Small intestine (tissue), 7 donors: ENCODE measurements around the gene TMBIM6. TPM values are rescaled to one million over a fixed set of nuclear protein-coding genes. Genes with fewer than 3 reads are reported as not detected.

ENCODE experiments used
- DNase-seq, 2 donors: peaks; one replicate each; pipeline versions ENCODE4 v3.0.0 to v3.0.0-alpha.2; 2013
- FAIRE-seq: peaks from 2 replicates; lab custom pipeline; 2012; peaks lifted over from hg19 to GRCh38; lab: Jason Lieb, UNC
- H3K27ac ChIP-seq, 3 donors: one replicate each; pipeline ENCODE4 v1.5.1; 2013; ENCODE audit warnings: low read length in 2 of 3, mild to moderate bottlenecking in 2 of 3, control low read depth in 1 of 3, inconsistent platforms in 1 of 3, low read depth in 1 of 3, moderate library complexity in 1 of 3
- H3K27me3 ChIP-seq, 3 donors: one replicate each; pipeline ENCODE4 v1.6.1; 2013; ENCODE audit warnings: low read length in 3 of 3, inconsistent platforms in 1 of 3; ENCODE audit not compliant: control insufficient read depth in 3 of 3, insufficient read depth in 3 of 3
- H3K36me3 ChIP-seq, 3 donors: one replicate each; pipeline ENCODE4 v1.6.1; 2013; ENCODE audit warnings: low read length in 3 of 3, inconsistent platforms in 1 of 3, low read depth in 1 of 3, mild to moderate bottlenecking in 1 of 3, moderate library complexity in 1 of 3; ENCODE audit not compliant: control insufficient read depth in 3 of 3, insufficient read depth in 2 of 3
- H3K4me1 ChIP-seq, 3 donors: one replicate each; pipeline ENCODE4 v1.6.1; 2013; ENCODE audit warnings: low read length in 2 of 3, inconsistent platforms in 1 of 3, low read depth in 1 of 3, mild to moderate bottlenecking in 1 of 3, moderate library complexity in 1 of 3; ENCODE audit not compliant: control insufficient read depth in 3 of 3, insufficient read depth in 2 of 3
- H3K4me3 ChIP-seq, 3 donors: one replicate each; pipeline ENCODE4 v1.5.1; 2013; ENCODE audit warnings: low read length in 3 of 3, control low read depth in 1 of 3, inconsistent platforms in 1 of 3, low read depth in 1 of 3, mild to moderate bottlenecking in 1 of 3, moderate library complexity in 1 of 3
- H3K9me3 ChIP-seq, 2 donors: one replicate each; pipeline ENCODE4 v1.6.1; 2013; ENCODE audit warnings: low read depth in 1 of 2, low read length in 1 of 2; ENCODE audit not compliant: control insufficient read depth in 2 of 2, insufficient read depth in 1 of 2
- WGBS, 3 donors: extraction: QIAGEN DNeasy Blood & Tissue Kit; methylation state at CpG; one replicate each; pipeline ENCODE4 v1.1.7; 2013; 5-methylcytosine and 5-hydroxymethylcytosine counted together
- polyA plus RNA-seq, 4 donors: library from polyadenylated mRNA; stranded (reverse) in 3 of 4; unstranded in 1 of 4; fragments of 200-250 nt in 3 of 4; fragments of 120-200 nt in 1 of 4; gene quantifications; one replicate each; pipeline versions ENCODE4 v1.2.1 to v1.2.3, GENCODE V29; 2013
- donor health status: healthy with polysubstance abuse.
- donor health status: control.
- donor health status: control.
- donor health status: Bipolar disorder and iron deficiency.
- donor health status: healthy.

Gene TMBIM6
- polyA plus RNA-seq, 4 donors = 174 to 687 (median 294) TPM

DNA sequence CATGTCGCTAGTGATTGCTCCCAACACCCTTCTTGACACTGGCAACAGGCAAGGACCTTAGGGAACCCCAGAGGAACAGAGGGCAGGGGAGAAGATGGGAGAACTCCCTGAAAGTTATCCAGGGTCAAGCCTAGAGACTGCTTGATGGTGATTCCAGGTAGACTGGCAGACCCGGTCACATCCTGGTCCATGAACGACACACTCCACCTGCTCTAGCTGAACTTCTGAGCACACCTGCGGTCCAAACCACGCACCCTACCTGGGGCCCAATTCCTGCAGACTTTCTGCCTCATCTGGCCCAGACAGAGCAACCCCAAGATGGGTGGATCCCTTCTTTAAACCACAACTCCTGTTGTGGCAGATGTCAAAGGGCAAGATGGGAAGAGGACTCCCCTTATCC, 52.7 kb downstream of the TMBIM6 start:
- Histone ChIP-seq H3K27me3 (no peaks in the 10 kb centered on the region), H3K9me3 (no peaks in the 10 kb centered on the region), H3K4me3 (no peak overlapping the region), H3K36me3 (peaks cover 0 to 71% (median 4%) of the 10 kb centered on the region in 3 donors), H3K4me1 (no peaks in the 10 kb centered on the region), H3K27ac (no peak overlapping the region)
- 81 to 83% (median 82%) methylated on average over 5 of the region's 5 CpGs for WGBS, 3 donors
- DNase-seq (no peak), FAIRE-seq (no peak)

- Histone ChIP-seq H3K27ac (no peak overlapping the region), H3K9me3 (no peaks in the 10 kb centered on the region), H3K27me3 (no peaks in the 10 kb centered on the region), H3K4me3 (no peak overlapping the region), H3K4me1 (no peaks in the 10 kb centered on the region), H3K36me3 (peaks cover 0 to 78% (median 4%) of the 10 kb centered on the region in 3 donors)
- FAIRE-seq (no peak), DNase-seq (no peak)
- 90 to 91% (median 91%) methylated on average over 32 of the region's 32 CpGs for WGBS, 3 donors
Measured at GRCh38 chr12:49794811-49795653, 53.7 kb downstream of the TMBIM6 start.

DNA sequence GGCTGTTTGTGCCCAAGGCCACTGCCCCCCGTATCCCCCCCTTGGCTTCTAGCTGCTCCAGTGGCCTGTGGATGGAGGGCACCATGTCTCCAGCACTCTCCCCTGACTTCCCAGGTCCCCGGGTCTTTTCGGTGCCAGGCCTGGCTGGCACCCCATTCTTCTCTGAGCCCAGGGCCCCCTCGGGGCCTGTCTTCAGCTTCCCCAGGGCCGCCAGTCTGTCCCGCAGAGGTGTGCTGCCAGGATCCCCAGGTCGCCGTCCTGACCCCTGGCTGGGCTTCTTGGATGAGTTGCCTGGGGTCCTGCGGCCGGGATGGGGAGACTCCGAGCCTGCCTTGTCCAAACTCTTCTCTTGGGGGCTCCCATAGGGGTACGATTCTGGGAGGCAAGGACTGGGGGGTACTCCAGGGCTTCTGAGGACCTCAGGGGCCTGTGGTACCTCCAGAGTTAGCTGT, 54.3 kb downstream of the TMBIM6 start:
- FAIRE-seq = no peak
- no peak for DNase-seq
- 89 to 92% (median 91%) methylated on average over 12 of the region's 12 CpGs for WGBS, 3 donors
- no peak overlapping the region for H3K4me3 ChIP-seq
- peaks cover 0 to 81% (median 4%) of the 10 kb centered on the region in 3 donors for H3K36me3 ChIP-seq
- H3K27ac ChIP-seq = no peak overlapping the region
- peaks cover 0 to 6% (median 0%) of the 10 kb centered on the region in 3 donors for H3K4me1 ChIP-seq
- H3K27me3 ChIP-seq = no peaks in the 10 kb centered on the region
- no peaks in the 10 kb centered on the region for H3K9me3 ChIP-seq

DNA sequence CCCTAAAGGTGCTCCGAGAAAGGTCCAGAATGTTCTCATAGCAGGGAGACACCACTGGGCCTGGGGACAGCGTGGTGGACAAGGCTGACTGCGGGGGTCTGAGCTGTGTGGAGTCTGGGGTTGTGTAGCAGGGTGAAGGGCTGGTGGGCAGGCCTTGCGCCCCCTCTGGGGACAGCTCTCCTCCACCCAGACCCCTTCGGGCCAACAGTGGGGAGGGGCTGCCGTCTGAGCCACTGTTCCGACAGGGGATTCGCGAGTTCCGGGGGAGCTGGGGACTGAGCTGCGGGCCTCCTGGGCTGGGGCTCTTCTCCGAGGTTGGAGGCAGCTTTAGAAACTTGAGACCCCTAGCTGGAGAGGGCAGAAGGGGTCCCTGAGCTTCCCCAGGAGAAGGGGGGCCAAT, 54.8 kb downstream of the TMBIM6 start:
- WGBS, 3 donors = 93 to 94% (median 93%) methylated on average over 12 of the region's 12 CpGs
- FAIRE-seq (no peak), DNase-seq (no peak)
- H3K4me1 ChIP-seq = peaks cover 0 to 11% (median 0%) of the 10 kb centered on the region in 3 donors
- no peak overlapping the region for H3K27ac ChIP-seq
- H3K36me3 ChIP-seq = peaks cover 0 to 83% (median 4%) of the 10 kb centered on the region in 3 donors
- H3K9me3 ChIP-seq = no peaks in the 10 kb centered on the region
- H3K27me3 ChIP-seq = no peaks in the 10 kb centered on the region
- no peak overlapping the region for H3K4me3 ChIP-seq

DNA sequence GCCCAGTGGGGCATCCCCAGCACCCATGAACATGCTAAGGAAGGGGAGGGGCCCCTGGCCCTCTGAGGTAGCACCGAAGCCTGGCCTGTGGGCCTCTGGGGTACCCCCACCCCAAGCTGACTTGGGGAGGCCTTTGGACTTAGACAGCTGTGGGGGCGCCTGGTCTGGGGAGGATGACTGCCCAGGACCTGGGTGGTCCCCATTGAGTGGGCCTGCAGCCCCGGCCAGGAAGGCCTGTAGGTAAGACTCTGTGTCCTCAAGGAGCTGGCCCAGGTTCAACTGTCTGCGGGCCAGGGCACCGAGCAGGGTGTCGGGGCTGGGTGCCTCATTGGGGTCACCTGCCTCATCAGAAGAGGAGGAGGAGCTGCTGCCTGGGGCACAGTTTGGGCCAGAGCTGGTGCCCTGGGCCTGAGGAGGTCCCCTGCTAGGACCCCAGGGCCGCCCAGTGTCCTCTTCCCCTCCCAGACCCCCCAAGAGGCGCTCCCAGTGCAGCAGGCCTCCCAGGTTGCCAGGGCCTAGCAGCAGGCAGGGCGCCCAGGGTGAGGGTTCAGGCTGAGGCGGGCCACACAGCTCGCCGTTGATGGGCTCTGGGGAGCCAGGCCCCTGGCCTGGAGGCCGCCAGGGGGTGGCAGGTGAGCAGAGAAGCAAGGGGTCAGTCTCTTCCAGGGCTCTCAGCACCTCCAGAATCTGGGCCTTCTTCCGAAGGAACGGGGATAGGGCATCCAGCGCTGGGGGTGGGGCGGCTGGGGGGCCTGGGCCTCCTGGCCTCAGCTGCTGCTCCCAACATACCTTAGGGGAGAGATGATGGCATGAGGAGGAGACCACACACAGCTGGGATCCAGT, 55.5 kb downstream of the TMBIM6 start:
- H3K4me3 ChIP-seq = no peak overlapping the region
- H3K36me3 ChIP-seq = peaks cover 0 to 86% (median 4%) of the 10 kb centered on the region in 3 donors
- H3K27ac ChIP-seq = no peak overlapping the region
- H3K27me3 ChIP-seq = no peaks in the 10 kb centered on the region
- H3K4me1 ChIP-seq = peaks cover 0 to 13% (median 0%) of the 10 kb centered on the region in 3 donors
- no peaks in the 10 kb centered on the region for H3K9me3 ChIP-seq
- FAIRE-seq (no peak), DNase-seq (no peak)
- 89 to 93% (median 93%) methylated on average over 16 to 17 of the region's 17 CpGs for WGBS, 3 donors

DNA sequence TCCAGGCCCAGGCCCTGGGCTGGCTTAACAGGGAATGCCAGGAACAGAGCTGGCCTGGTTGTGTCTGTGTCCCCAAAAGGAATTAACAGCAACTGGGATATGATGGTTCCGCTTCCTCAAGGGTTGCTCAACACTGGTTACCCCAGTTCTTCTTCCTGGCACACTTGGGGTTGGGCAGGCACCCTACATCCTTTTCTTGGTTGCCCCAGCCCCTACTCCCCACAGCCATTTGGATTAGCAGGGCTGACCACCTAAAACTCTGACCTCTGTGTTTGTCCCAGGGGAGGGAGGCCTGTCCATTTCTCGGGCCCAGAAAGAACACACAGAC, 56.1 kb downstream of the TMBIM6 start:
- no peaks in the 10 kb centered on the region for H3K27me3 ChIP-seq
- peaks cover 0 to 13% (median 0%) of the 10 kb centered on the region in 3 donors for H3K4me1 ChIP-seq
- no peak for DNase-seq
- WGBS, 3 donors = 84 to 94% (median 85%) methylated on average over 2 of the region's 2 CpGs
- peaks cover 0 to 83% (median 4%) of the 10 kb centered on the region in 3 donors for H3K36me3 ChIP-seq
- H3K27ac ChIP-seq = no peak overlapping the region
- H3K4me3 ChIP-seq = no peak overlapping the region
- H3K9me3 ChIP-seq = no peaks in the 10 kb centered on the region
- no peak for FAIRE-seq

DNA sequence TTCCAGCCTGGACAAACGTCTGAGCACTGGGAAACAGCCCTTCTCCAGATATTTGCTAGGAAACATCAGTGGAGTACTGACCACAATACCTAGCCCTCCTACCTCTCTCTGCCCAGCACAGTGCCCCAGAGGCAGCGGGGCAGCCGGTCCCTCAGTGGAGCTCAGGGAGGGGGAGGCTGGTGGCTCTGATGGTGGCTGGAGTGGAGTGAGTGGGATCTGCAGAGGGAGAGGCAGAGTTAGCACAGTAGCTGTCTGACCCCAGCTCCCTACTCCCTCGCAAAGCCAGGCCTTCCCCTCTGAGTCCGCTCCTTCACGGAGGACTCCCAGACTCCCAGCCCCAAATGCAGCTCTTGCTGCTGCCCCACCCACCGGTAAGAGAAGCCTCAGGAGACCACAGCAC, 56.9 kb downstream of the TMBIM6 start:
- DNase-seq (no peak), FAIRE-seq (no peak)
- Histone ChIP-seq H3K27me3 (no peaks in the 10 kb centered on the region), H3K4me3 (no peak overlapping the region), H3K36me3 (peaks cover 0 to 85% (median 4%) of the 10 kb centered on the region in 3 donors), H3K4me1 (peaks cover 0 to 13% (median 0%) of the 10 kb centered on the region in 3 donors), H3K9me3 (no peaks in the 10 kb centered on the region), H3K27ac (no peak overlapping the region)
- WGBS, 3 donors = 87 to 91% (median 89%) methylated on average over 6 to 7 of the region's 7 CpGs

- 82 to 93% (median 88%) methylated on average over 2 of the region's 2 CpGs for WGBS, 3 donors
- FAIRE-seq = no peak
Measured at GRCh38 chr12:49798934-49799333, 57.6 kb downstream of the TMBIM6 start.

More at GRCh38 chr12:49798934-49799333, 57.6 kb downstream of the TMBIM6 start:
- no peak overlapping the region for H3K4me3 ChIP-seq
- no peaks in the 10 kb centered on the region for H3K27me3 ChIP-seq
- peaks cover 0 to 85% (median 4%) of the 10 kb centered on the region in 3 donors for H3K36me3 ChIP-seq
- H3K27ac ChIP-seq = no peak overlapping the region
- peaks cover 0 to 13% (median 0%) of the 10 kb centered on the region in 3 donors for H3K4me1 ChIP-seq
- no peaks in the 10 kb centered on the region for H3K9me3 ChIP-seq
- DNase-seq = no peak
